WI38 (cell line): ENCODE data around the gene CES3.
"Not testable (repeated sequence)": the region's sequence is repeated elsewhere in the genome, so short reads cannot be mapped to it uniquely, and the experiment has no call there.

ENCODE experiments used
- H3K4me3 ChIP-seq: 2 replicates; pipeline ENCODE4 v1.5.1; 2011; ENCODE audit warnings: low read depth, mild to moderate bottlenecking, control low read depth, low read length
- CTCF ChIP-seq: IDR thresholded peaks from 2 replicates; pipeline ENCODE4 v1.5.1; 2012; ENCODE audit warnings: low read depth, mild to moderate bottlenecking, control low read depth, low read length

The CES3 gene

DNA sequence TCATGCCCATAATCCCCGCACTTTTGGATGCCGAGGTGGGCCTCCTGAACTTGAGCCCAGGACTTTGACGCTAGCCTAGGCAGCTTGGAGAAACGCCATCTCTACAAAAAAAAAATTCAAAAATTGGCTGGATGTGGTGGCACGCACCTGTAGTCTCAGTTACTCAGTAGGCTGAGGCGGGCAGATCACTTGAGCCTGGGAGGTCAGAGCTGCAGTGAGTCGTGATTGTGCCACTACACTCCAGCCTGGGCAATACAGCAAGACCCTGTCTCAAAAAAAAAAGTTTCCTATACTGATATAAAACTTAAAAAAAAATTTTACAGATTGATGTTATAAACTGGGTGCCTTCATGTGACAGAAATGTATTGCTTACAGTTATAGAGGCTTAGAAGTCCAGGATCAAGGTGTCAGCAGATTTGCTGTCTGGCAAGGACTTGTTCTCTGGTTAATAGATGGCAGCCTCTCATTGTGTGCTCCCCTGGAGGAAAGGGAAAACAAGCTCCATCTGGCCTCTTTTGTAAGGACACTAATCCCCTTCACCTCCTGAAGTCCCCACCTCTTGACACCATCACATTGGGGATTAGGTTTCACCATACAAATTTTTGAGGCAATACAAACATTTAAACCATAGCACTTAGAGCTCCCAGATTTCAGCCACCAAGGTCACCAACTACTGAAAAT, 8.5 kb upstream of the CES3 start:
- no peak for TF ChIP-seq CTCF
- H3K4me3 ChIP-seq = no peak overlapping the region

GRCh38 chr16:66953462-66954096, 7.5 kb upstream of the CES3 start:
- no peak overlapping the region for H3K4me3 ChIP-seq
- TF ChIP-seq CTCF = no peak

DNA sequence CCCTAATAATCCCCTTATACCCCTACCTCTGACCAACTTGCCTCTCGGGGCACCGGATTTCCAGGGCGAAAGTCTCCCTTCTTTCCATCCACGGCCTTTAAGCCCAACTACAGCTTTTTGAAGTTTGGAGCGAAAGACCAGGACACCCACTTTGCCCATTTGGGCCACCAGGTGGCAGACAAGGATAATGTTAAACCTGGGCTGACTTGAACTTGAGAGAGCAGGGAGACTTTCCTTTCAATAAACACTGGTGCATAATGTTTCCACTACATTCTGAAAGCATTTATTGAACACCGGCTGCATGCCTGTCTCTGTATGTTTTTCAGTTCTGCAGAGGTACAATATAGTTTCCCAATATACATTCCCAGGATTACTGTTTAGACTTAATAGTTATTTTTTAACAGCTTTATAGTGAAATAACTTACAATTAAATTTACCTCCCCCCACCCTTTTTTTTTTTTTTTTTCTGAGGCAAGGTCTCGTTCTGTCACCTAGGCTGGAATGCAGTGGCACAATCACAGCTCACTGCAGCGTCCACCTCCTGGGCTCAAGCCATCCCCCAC, 6.9 kb upstream of the CES3 start:
- peak; percentile 83 for TF ChIP-seq CTCF
- H3K4me3 ChIP-seq = no peak overlapping the region

GRCh38 chr16:66955363-66956153, 5.5 kb upstream of the CES3 start:
- not testable (repeated sequence) for H3K4me3 ChIP-seq

- H3K4me3 ChIP-seq = not testable (repeated sequence)
These were observed 5.0 kb upstream of the CES3 start for GRCh38 chr16:66956154-66956457.

GRCh38 chr16:66958857-66959703, 2.0 kb upstream of the CES3 start:
- TF ChIP-seq CTCF = no peak
- H3K4me3 ChIP-seq = no peak overlapping the region

GRCh38 chr16:66959704-66960161, 1.3 kb upstream of the CES3 start:
- TF ChIP-seq CTCF = no peak
- H3K4me3 ChIP-seq = no peak overlapping the region
